B cell (primary cell): ENCODE data around the gene BPIFA3. TPM values are rescaled to one million over a fixed set of nuclear protein-coding genes. Genes with fewer than 3 reads are reported as not detected.

ENCODE experiments used
- ATAC-seq: fragments of 200-7000 bp; cut with Tn5 transposase; one replicate; pipeline ENCODE4 v1.10.0; 2021; ENCODE audit warnings: low read depth, mild to moderate bottlenecking, moderate number of reproducible peaks, moderate library complexity
- CTCF ChIA-PET: fragments of 350-600 bp; sonication (Branson Sonifier 250); formaldehyde crosslinking; loops from one replicate; lab custom pipeline; 2021; ENCODE audit warnings: antibody characterized with exemption, inconsistent platforms; lab: Charles Lee
- POLR2A ChIA-PET: fragments of 350-600 bp; sonication (Branson Sonifier 250); formaldehyde crosslinking; loops from one replicate; lab custom pipeline; 2021; ENCODE audit warnings: antibody characterized with exemption; lab: Charles Lee
- DNase-seq: peaks from one replicate; pipeline ENCODE4 v3.0.0; 2013
- H2AFZ ChIP-seq: 2 replicates; pipeline ENCODE4 v1.6.1; 2012; ENCODE audit warnings: mild to moderate bottlenecking, low read depth, low read length; ENCODE audit not compliant: insufficient read depth, poor library complexity, severe bottlenecking
- H3K27ac ChIP-seq, 2 donors: 1 replicate in 1 of 2; 2 replicates in 1 of 2; pipeline ENCODE4 v1.5.1; 2012 to 2013; ENCODE audit warnings: low read length in 2 of 2, mild to moderate bottlenecking in 2 of 2, moderate library complexity in 1 of 2
- H3K27me3 ChIP-seq, 4 experiments: fragments of 200-600 bp in 1 of 4; sonication (generic) in 1 of 4; replicated peaks in 1 of 4; 1 replicate in 2 of 4; 2 replicates in 2 of 4; pipeline versions ENCODE4 v1.6.1 to v1.7.0; 2013 to 2016; ENCODE audit warnings: low read length in 3 of 4, mild to moderate bottlenecking in 2 of 4, mixed read lengths in 1 of 4, moderate library complexity in 1 of 4; ENCODE audit not compliant: insufficient read depth in 4 of 4, control insufficient read depth in 3 of 4; ENCODE audit errors: control extremely low read depth in 1 of 4
- H3K36me3 ChIP-seq, 2 experiments: replicated peaks in 1 of 2; 1 replicate in 1 of 2; 2 replicates in 1 of 2; pipeline versions ENCODE4 v1.6.1 to v1.7.1; 2013; ENCODE audit warnings: low read length in 1 of 2; ENCODE audit not compliant: insufficient read depth in 2 of 2, control insufficient read depth in 1 of 2; ENCODE audit errors: control extremely low read depth in 1 of 2, extremely low read depth in 1 of 2
- H3K4me1 ChIP-seq, 2 donors: fragments of 200-600 bp in 1 of 2; sonication (generic) in 1 of 2; 1 replicate in 1 of 2; 2 replicates in 1 of 2; pipeline versions ENCODE4 v1.5.1 to v1.6.1; 2013 to 2017; ENCODE audit warnings: low read length in 2 of 2; ENCODE audit not compliant: control insufficient read depth in 2 of 2, insufficient read depth in 2 of 2
- H3K4me2 ChIP-seq: replicated peaks from 2 replicates; pipeline ENCODE3; 2012; ENCODE audit warnings: mild to moderate bottlenecking, low read depth, low read length; ENCODE audit not compliant: poor library complexity, severe bottlenecking
- H3K4me3 ChIP-seq, 5 experiments: fragments of 200-600 bp in 1 of 5; sonication (generic) in 1 of 5; 1 replicate in 3 of 5; 2 replicates in 2 of 5; pipeline versions ENCODE4 v1.5.1 to v1.7.0; 2011 to 2016; ENCODE audit warnings: low read length in 4 of 5, mild to moderate bottlenecking in 4 of 5, low read depth in 2 of 5, control low read depth in 1 of 5, moderate library complexity in 1 of 5; ENCODE audit not compliant: insufficient read depth in 1 of 5; ENCODE audit errors: control extremely low read depth in 1 of 5, extremely low read depth in 1 of 5
- H3K79me2 ChIP-seq: fragments of 200-600 bp; sonication (generic); one replicate; pipeline ENCODE4 v1.6.0; 2016; ENCODE audit warnings: low read length; ENCODE audit not compliant: control insufficient read depth, insufficient read depth
- H3K9ac ChIP-seq: fragments of 200-600 bp; sonication (generic); 2 replicates; pipeline ENCODE4 v1.6.1; 2017; ENCODE audit warnings: mild to moderate bottlenecking, low read length, moderate library complexity
- H3K9me3 ChIP-seq, 3 donors: one replicate each; pipeline versions ENCODE4 v1.6.1 to v1.7.1; 2013; ENCODE audit warnings: low read length in 2 of 3; ENCODE audit not compliant: control insufficient read depth in 2 of 3, insufficient read depth in 1 of 3; ENCODE audit errors: control extremely low read depth in 1 of 3
- H4K20me1 ChIP-seq: 2 replicates; pipeline ENCODE4 v1.6.0; 2012; ENCODE audit warnings: mild to moderate bottlenecking, low read length; ENCODE audit not compliant: insufficient read depth, control insufficient read depth, poor library complexity, severe bottlenecking
- H3K27ac Mint-ChIP-seq: one replicate; pipeline ENCODE4 v1.8.0; 2021; ENCODE audit warnings: mixed read lengths
- H3K27me3 Mint-ChIP-seq: one replicate; pipeline ENCODE4 v1.8.0; 2021; ENCODE audit warnings: mixed read lengths
- H3K4me1 Mint-ChIP-seq: one replicate; pipeline ENCODE4 v1.8.0; 2021; ENCODE audit warnings: mixed read lengths
- H3K4me3 Mint-ChIP-seq: one replicate; pipeline ENCODE4 v1.8.0; 2021; ENCODE audit warnings: mixed read lengths
- H3K9me3 Mint-ChIP-seq: one replicate; pipeline ENCODE4 v1.8.0; 2022; ENCODE audit warnings: mixed read lengths; ENCODE audit not compliant: insufficient read depth
- EZH2 ChIP-seq: IDR thresholded peaks from 2 replicates; pipeline ENCODE4 v1.6.1; 2012; ENCODE audit warnings: borderline replicate concordance, low read depth, mild to moderate bottlenecking, moderate library complexity, low read length; ENCODE audit not compliant: insufficient read depth, poor library complexity, severe bottlenecking
- WGBS: methylation state at CpG from one replicate; pipeline ENCODE4 v1.1.5; 2013; ENCODE audit warnings: missing lambda C conversion rate; ENCODE audit not compliant: insufficient coverage; 5-methylcytosine and 5-hydroxymethylcytosine counted together
- intact Hi-C: fragments of 100-400 bp; cut with micrococcal nuclease; formaldehyde crosslinking; loops from one replicate; pipeline ENCODE4 v1.10.0; 2022
- polyA plus RNA-seq: library from polyadenylated mRNA; depleted of rRNA; stranded (reverse); fragments of >200 nt; gene quantifications from 2 replicates; pipeline ENCODE4 v1.2.3, GENCODE V29; 2012
- total RNA-seq, 2 donors: library from RNA; stranded (reverse); fragments of 120-200 nt in 1 of 2; gene quantifications; 1 replicate in 1 of 2; 2 replicates in 1 of 2; pipeline versions ENCODE4 v1.2.3 to v1.2.4, GENCODE V29; 2013 to 2022
- TF ChIP-seq, protein P1 (sequence below): fragments of 200-600 bp; IDR thresholded peaks from one replicate; pipeline ENCODE4 v1.8.0; 2022; ENCODE audit warnings: antibody characterized with exemption, mild to moderate bottlenecking

The BPIFA3 gene
- total and polyA plus RNA-seq, 2 donors (not counting 1 experiment from before 2014, with no cell fraction given), result not detected

DNA sequence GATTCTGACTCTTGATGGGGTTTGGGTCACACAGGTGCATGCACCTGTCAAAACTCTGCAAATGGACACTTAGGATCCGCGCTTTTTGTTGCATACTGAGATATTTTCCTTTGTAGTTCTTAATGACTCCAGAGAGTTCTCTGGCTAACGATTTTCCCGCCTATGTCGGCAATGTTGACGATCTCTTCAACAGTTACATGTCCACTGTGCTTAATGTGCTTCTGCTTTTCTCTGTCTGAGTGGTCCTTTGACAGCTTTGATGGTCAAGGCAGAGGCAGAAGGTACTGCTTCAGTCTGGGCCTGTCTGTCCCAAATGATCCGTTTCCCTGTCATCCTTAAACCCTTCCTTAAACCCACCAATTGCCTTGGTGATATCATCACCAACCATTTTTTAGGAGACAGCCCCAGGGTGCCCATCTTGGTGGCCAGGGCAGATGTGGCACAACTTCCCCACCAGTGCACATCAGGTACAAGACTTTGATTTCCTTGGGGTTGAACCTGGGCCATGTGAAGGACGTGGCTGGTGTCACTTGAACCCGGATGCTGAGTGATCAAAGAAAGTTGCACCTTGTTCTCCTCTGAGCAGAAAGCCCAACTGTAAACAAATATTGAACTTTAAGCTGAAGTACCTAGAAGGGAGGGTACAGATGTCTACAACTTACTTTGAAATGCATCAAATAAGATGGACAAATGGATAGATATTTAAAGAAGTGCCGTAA is 55.2 kb downstream of the BPIFA3 start:
- Histone ChIP-seq H3K79me2 (no peaks in the 10 kb centered on the region), H3K36me3 (no peaks in the 10 kb centered on the region), H3K27ac (no peak overlapping the region), H3K4me2 (no peak overlapping the region), H3K9me3 (no peaks in the 10 kb centered on the region), H4K20me1 (no peaks in the 10 kb centered on the region), H3K4me1 (no peaks in the 10 kb centered on the region), H2AFZ (no peak overlapping the region), H3K9ac (no peak overlapping the region), H3K27me3 (peaks cover 0 to 6% (median 0%) of the 10 kb centered on the region in 4 experiments), H3K4me3 (no peak overlapping the region)
- 94% methylated on average over 7 of the region's 10 CpGs for WGBS
- intact Hi-C loops, result no loop called here
- no peaks in the 10 kb centered on the region for H3K9me3 Mint-ChIP-seq
- H3K4me1 Mint-ChIP-seq, result no peaks in the 10 kb centered on the region
- no peak overlapping the region for H3K27ac Mint-ChIP-seq
- CTCF ChIA-PET, result no interaction called here
- H3K4me3 Mint-ChIP-seq, result no peak overlapping the region
- TF ChIP-seq EZH2, result no peak
- TF ChIP-seq, protein P1, sequence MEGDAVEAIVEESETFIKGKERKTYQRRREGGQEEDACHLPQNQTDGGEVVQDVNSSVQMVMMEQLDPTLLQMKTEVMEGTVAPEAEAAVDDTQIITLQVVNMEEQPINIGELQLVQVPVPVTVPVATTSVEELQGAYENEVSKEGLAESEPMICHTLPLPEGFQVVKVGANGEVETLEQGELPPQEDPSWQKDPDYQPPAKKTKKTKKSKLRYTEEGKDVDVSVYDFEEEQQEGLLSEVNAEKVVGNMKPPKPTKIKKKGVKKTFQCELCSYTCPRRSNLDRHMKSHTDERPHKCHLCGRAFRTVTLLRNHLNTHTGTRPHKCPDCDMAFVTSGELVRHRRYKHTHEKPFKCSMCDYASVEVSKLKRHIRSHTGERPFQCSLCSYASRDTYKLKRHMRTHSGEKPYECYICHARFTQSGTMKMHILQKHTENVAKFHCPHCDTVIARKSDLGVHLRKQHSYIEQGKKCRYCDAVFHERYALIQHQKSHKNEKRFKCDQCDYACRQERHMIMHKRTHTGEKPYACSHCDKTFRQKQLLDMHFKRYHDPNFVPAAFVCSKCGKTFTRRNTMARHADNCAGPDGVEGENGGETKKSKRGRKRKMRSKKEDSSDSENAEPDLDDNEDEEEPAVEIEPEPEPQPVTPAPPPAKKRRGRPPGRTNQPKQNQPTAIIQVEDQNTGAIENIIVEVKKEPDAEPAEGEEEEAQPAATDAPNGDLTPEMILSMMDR, result no peak
- H3K27me3 Mint-ChIP-seq, result peaks cover 27% of the 10 kb centered on the region
- DNase-seq, result no peak
- ATAC-seq, result no peak
- POLR2A ChIA-PET, result no interaction called here

DNA sequence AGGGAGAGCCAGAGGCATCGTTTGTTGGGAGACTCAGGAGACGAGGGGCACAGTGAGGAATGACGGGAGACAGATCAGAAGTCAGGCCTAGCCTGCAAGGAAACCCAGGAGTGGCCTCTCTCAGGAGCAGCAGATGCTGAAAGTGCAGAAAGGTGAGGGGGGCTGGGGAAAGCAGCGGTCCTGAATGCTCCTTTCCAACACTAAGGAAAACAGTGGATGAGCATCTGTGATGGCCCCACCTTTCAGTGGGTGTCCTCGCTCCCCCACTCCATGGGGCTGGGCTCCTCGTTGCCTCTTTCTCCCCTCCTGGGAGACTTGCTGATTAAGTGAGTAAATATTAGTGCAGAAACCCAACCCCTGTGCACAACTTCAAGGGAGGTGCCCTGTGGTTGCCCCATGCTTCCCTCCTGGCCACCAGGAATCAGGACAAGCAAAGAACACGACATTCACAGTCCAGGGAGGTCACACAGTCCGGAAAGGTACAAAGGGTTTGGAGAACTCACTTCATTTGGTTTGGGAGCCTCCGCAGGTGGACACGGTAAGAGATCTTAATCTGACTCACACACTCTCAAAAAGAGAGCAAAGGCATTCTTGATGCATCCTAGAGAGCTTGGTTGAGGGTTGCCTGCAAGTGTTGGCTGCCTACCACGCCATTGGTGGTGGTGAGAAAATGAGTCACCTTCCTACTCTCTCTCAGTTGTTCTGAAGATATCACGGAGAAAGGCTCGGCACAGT is 56.1 kb downstream of the BPIFA3 start:
- POLR2A ChIA-PET, result no interaction called here
- no peaks in the 10 kb centered on the region for H3K27me3 ChIP-seq
- no peak for TF ChIP-seq EZH2
- TF ChIP-seq, protein P1, result no peak
- no peak overlapping the region for H3K4me3 ChIP-seq
- H3K4me3 Mint-ChIP-seq, result no peak overlapping the region
- H2AFZ ChIP-seq, result no peak overlapping the region
- H3K9me3 ChIP-seq, result no peaks in the 10 kb centered on the region
- H3K27me3 Mint-ChIP-seq, result peaks cover 26% of the 10 kb centered on the region
- H3K9ac ChIP-seq, result no peak overlapping the region
- no peaks in the 10 kb centered on the region for H3K4me1 ChIP-seq
- no peaks in the 10 kb centered on the region for H3K4me1 Mint-ChIP-seq
- no peaks in the 10 kb centered on the region for H3K9me3 Mint-ChIP-seq
- H3K79me2 ChIP-seq, result no peaks in the 10 kb centered on the region
- no peak overlapping the region for H3K27ac Mint-ChIP-seq
- H3K4me2 ChIP-seq, result no peak overlapping the region
- ATAC-seq (no peak), DNase-seq (no peak)
- CTCF ChIA-PET, result no interaction called here
- 67% methylated on average over 8 of the region's 13 CpGs for WGBS
- H3K36me3 ChIP-seq, result no peaks in the 10 kb centered on the region
- no peak overlapping the region for H3K27ac ChIP-seq
- intact Hi-C loops, result no loop called here
- H4K20me1 ChIP-seq, result no peaks in the 10 kb centered on the region
